ENCODE measurements around the gene IFNA10.
"Not testable (repeated sequence)": the region's sequence is repeated elsewhere in the genome, so short reads cannot be mapped to it uniquely, and the experiment has no call there.

DNA sequence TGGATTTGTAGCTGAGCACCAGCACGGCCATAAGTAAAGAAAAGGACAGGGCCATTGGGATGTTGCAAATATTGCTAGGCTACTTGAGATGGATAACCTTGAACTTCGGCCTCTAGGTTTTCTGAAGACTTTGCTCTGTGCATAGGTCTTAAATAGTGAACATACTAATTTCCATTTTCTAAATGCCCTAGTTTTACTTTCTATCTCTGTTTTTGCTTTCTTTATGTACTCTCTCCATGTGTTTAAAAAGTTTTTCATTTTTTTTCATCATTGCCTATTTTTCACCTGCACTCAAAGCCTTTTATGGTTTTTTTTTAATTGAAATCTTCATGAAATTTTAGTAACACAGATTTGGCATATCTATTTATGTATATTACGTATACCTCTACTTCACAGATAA is at the start of gene IFNA10:
- TF ChIP-seq, protein P1, sequence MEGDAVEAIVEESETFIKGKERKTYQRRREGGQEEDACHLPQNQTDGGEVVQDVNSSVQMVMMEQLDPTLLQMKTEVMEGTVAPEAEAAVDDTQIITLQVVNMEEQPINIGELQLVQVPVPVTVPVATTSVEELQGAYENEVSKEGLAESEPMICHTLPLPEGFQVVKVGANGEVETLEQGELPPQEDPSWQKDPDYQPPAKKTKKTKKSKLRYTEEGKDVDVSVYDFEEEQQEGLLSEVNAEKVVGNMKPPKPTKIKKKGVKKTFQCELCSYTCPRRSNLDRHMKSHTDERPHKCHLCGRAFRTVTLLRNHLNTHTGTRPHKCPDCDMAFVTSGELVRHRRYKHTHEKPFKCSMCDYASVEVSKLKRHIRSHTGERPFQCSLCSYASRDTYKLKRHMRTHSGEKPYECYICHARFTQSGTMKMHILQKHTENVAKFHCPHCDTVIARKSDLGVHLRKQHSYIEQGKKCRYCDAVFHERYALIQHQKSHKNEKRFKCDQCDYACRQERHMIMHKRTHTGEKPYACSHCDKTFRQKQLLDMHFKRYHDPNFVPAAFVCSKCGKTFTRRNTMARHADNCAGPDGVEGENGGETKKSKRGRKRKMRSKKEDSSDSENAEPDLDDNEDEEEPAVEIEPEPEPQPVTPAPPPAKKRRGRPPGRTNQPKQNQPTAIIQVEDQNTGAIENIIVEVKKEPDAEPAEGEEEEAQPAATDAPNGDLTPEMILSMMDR (optimal IDR thresholded peaks at IDR 0.05 in 1 of 3, IDR thresholded peaks at IDR 0.05 in 1 of 3, conservative IDR thresholded peaks at IDR 0.05 in 1 of 3; ENCODE audit: extremely low read depth in 1 of 3, insufficient read depth in 2 of 3, low read length in 3 of 3): not testable (repeated sequence)
- TF ChIP-seq EZH2 (IDR thresholded peaks at IDR 0.05; ENCODE audit: low read length): not testable (repeated sequence)

Measured in keratinocyte (primary cell).